ENCODE measurements around the gene ARTN. TPM values are rescaled to one million over a fixed set of nuclear protein-coding genes. Genes with fewer than 3 reads are reported as not detected.

Gene ARTN
- total RNA-seq, 3 donors from 2014 or later (not counting 1 experiment from before 2014, with no cell fraction given), result 1.4 TPM; not detected in 2

DNA sequence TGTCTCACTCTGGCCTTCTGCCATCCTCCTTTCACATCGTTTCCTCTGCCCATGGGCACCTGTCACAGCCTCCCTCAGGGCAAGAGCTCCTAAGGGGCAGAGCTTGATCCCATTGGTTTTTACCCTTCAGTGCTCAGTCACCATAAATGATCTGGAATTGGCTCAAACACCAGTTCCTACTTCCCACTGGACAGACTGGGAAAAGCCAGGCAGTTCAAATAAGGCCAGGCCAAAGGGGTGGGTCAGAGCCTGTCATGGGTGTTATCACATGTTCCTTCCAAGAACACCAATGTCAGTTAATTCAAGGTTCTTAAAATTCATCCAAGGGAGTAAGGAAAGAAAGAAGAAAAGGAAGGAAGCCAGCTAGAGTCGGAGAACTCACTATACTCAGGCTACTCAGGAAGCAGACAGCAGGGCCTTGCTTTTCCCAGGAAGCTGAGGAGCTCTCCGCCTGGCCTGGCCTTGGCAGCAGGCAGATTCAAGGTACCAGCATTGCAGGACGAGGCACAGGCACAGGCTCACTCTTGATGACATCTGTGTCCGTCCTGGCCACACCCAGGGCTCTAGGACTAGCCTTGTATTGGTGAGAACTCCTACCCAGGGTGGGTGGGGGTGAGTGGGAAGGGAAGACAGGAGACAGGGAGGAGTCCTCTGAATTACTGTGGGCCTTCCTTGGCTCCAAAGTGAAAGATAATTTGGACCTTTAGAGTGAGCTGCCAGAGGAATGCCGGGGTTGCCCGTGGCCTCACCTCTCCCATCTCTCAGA, 32.2 kb upstream of the ARTN start:
- no peak for ATAC-seq
- intact Hi-C loops (cut with micrococcal nuclease), result no loop called here
- Mint-ChIP-seq H3K9me3 (no peaks in the 10 kb centered on the region), H3K4me3 (no peak overlapping the region), H3K36me3 (no peaks in the 10 kb centered on the region), H3K4me1 (no peaks in the 10 kb centered on the region), H3K27me3 (ENCODE audit: low read depth in 2 of 2) (no peaks in the 10 kb centered on the region), H3K27ac (no peak overlapping the region)
- H3K27ac ChIP-seq (ENCODE audit: low read length), result no peak overlapping the region
- H3K4me1 ChIP-seq (ENCODE audit: control insufficient read depth, insufficient read depth, low read length), result no peaks in the 10 kb centered on the region
- H3K4me3 ChIP-seq (ENCODE audit: low read length), result no peak overlapping the region
- TF ChIP-seq CTCF (IDR thresholded peaks at IDR 0.05), result no peak
- H3K9me3 ChIP-seq (ENCODE audit: control insufficient read depth, insufficient read depth, low read length), result no peaks in the 10 kb centered on the region
- peaks cover 17% of the 10 kb centered on the region for H3K36me3 ChIP-seq (ENCODE audit: control insufficient read depth, insufficient read depth, low read length)
- H3K27me3 ChIP-seq (ENCODE audit: control insufficient read depth, insufficient read depth, low read length), result no peaks in the 10 kb centered on the region
- 87% methylated on average over 7 of the region's 7 CpGs for WGBS (ENCODE audit: insufficient coverage)
- no peak for DNase-seq

GRCh38 chr1:43902058-43902831, 31.4 kb upstream of the ARTN start:
- no peaks in the 10 kb centered on the region for H3K4me1 ChIP-seq (ENCODE audit: control insufficient read depth, insufficient read depth, low read length)
- WGBS (ENCODE audit: insufficient coverage), result 77% methylated on average over 4 of the region's 4 CpGs
- no peak for TF ChIP-seq CTCF (IDR thresholded peaks at IDR 0.05)
- DNase-seq (no peak), ATAC-seq (no peak)
- Mint-ChIP-seq H3K27me3 (ENCODE audit: low read depth in 2 of 2) (no peaks in the 10 kb centered on the region), H3K9me3 (no peaks in the 10 kb centered on the region), H3K4me1 (no peaks in the 10 kb centered on the region), H3K36me3 (no peaks in the 10 kb centered on the region), H3K27ac (no peak overlapping the region), H3K4me3 (no peak overlapping the region)
- H3K9me3 ChIP-seq (ENCODE audit: control insufficient read depth, insufficient read depth, low read length), result no peaks in the 10 kb centered on the region
- no peak overlapping the region for H3K27ac ChIP-seq (ENCODE audit: low read length)
- intact Hi-C loops (cut with micrococcal nuclease), result no loop called here
- H3K4me3 ChIP-seq (ENCODE audit: low read length), result no peak overlapping the region
- H3K36me3 ChIP-seq (ENCODE audit: control insufficient read depth, insufficient read depth, low read length), result peaks cover 17% of the 10 kb centered on the region
- H3K27me3 ChIP-seq (ENCODE audit: control insufficient read depth, insufficient read depth, low read length), result no peaks in the 10 kb centered on the region

DNA sequence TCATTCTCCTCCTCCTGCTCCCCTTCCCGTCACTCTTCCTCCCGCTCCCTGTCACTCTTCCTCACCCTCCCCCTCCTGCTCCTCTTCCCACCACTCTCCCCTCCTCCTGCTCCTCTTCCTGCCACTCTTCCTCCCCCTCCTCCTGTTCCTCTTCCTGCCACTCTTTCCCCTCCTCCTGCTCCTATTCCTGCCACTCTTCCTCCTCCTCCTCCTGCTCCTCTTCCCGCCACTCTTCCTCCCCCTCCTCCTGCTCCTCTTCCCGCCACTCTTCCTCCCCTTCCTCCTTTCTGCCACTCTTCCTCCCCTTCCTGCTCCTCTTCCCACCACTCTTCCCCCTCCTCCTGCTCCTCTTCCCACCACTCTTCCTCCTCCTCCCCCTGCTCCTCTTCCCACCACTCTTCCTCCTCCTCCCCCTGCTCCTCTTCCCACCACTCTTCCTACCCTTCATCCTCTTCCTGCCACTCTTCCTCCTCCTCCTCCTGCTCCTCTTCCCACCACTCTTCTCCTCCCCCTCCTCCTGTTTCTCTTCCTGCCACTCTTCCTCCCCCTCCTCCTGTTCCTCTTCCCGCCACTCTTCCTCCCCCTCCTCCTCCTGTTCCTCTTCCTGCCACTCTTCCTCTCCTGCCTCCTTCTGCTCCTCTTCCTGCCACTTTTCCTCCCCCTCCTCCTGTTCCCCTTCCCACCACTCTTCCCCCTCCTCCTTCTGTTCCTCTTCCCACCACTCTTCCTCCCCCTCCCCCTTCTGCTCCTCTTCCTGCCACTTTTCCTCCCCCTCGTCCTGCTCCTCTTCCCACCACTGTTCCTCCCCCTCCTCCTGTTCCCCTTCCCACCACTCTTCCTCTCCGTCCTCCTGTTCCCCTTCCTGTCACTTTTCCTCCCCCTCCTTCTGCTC, 28.7 kb upstream of the ARTN start:
- Mint-ChIP-seq H3K4me1 (no peaks in the 10 kb centered on the region), H3K27ac (no peak overlapping the region), H3K27me3 (ENCODE audit: low read depth in 2 of 2) (no peaks in the 10 kb centered on the region), H3K4me3 (no peak overlapping the region), H3K9me3 (no peaks in the 10 kb centered on the region), H3K36me3 (no peaks in the 10 kb centered on the region)
- Histone ChIP-seq H3K36me3 (ENCODE audit: control insufficient read depth, insufficient read depth, low read length) (no peaks in the 10 kb centered on the region), H3K4me3 (ENCODE audit: low read length) (no peak overlapping the region), H3K27me3 (ENCODE audit: control insufficient read depth, insufficient read depth, low read length) (no peaks in the 10 kb centered on the region), H3K9me3 (ENCODE audit: control insufficient read depth, insufficient read depth, low read length) (no peaks in the 10 kb centered on the region), H3K27ac (ENCODE audit: low read length) (no peak overlapping the region), H3K4me1 (ENCODE audit: control insufficient read depth, insufficient read depth, low read length) (no peaks in the 10 kb centered on the region)
- 70% methylated on average over 6 of the region's 7 CpGs for WGBS (ENCODE audit: insufficient coverage)
- intact Hi-C loops (cut with micrococcal nuclease), result no loop called here
- ATAC-seq, result no peak
- no peak for TF ChIP-seq CTCF (IDR thresholded peaks at IDR 0.05)
- no peak for DNase-seq

All from natural killer cell (primary cell).